Mesodermal cell (in vitro differentiated cells): ENCODE results near the gene ADAMTSL2.

Source experiments
- H3K27ac ChIP-seq: 2 replicates; pipeline ENCODE4 v1.7.0; 2013; ENCODE audit warnings: mild to moderate bottlenecking, low read depth, low read length, moderate library complexity; ENCODE audit not compliant: severe bottlenecking
- H3K36me3 ChIP-seq: 2 replicates; pipeline ENCODE4 v1.7.1; 2013; ENCODE audit warnings: mild to moderate bottlenecking, low read length, moderate library complexity; ENCODE audit not compliant: control insufficient read depth, insufficient read depth
- H3K4me1 ChIP-seq: one replicate; pipeline ENCODE4 v1.7.1; 2013; ENCODE audit warnings: mild to moderate bottlenecking, low read length; ENCODE audit not compliant: insufficient read depth, control insufficient read depth, poor library complexity, severe bottlenecking
- H3K4me3 ChIP-seq: 2 replicates; pipeline ENCODE4 v1.7.0; 2013; ENCODE audit warnings: low read length, control low read depth, mild to moderate bottlenecking; ENCODE audit not compliant: insufficient read depth, poor library complexity, severe bottlenecking; ENCODE audit errors: extremely low read depth
- H3K9me3 ChIP-seq: 2 replicates; pipeline ENCODE4 v1.7.1; 2013; ENCODE audit warnings: mild to moderate bottlenecking, low read length, moderate library complexity; ENCODE audit not compliant: control insufficient read depth
- WGBS, 2 experiments: methylation state at CpG; one replicate each; pipeline ENCODE4 v1.1.5; 2013; ENCODE audit warnings: missing lambda C conversion rate in 2 of 2; ENCODE audit not compliant: insufficient coverage in 2 of 2; 5-methylcytosine and 5-hydroxymethylcytosine counted together

The ADAMTSL2 gene

DNA sequence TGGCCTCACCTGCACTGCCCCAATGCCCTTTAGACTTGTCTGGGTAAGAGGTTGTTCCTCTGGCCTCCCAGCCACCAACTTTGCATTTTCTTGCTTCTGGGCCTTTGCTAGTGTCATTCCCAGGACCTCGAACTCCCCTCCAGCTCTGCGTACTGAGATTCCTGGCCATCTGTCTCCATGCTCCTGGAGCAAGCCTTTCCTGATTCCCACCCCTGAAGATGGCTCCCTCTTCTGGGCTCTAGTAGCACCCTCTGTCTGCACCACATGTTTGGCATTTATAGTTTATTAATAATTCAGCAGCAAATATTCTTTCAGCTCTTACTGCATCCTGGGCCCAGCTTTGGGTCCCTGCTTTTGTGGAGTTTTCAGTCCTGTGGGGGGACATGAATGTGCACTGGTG lies 59.8 kb downstream of the ADAMTSL2 start:
- WGBS, 2 experiments: 93 to 94% methylated on average over 2 of the region's 2 CpGs
- no peak overlapping the region for H3K4me3 ChIP-seq
- peaks cover 27% of the 10 kb centered on the region for H3K9me3 ChIP-seq
- H3K4me1 ChIP-seq: peaks cover 3% of the 10 kb centered on the region
- H3K27ac ChIP-seq: no peak overlapping the region
- H3K36me3 ChIP-seq: no peaks in the 10 kb centered on the region

DNA sequence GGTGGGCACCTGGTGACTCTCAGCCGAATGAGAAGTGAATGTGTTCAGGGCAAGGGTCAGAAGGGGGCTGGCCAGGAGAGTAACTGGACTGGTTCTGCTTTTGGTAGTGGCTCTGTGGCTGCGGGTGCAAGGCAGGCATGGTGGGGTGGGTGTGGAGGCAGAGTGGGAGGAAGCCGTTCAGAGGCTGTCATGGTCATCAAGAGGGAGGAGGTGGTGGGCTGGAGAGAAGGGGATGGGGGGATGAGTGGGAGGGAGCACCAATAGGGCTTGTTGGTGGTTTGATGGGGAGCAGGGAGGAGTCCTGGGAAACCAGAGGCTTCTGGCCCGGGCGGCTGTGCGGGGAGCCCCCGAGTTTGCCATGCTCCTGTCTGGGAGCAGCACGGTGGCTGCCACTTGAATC lies 61.4 kb downstream of the ADAMTSL2 start:
- Histone ChIP-seq H3K36me3 (no peaks in the 10 kb centered on the region), H3K4me3 (no peak overlapping the region), H3K9me3 (peaks cover 27% of the 10 kb centered on the region), H3K4me1 (peaks cover 3% of the 10 kb centered on the region), H3K27ac (no peak overlapping the region)
- WGBS, 2 experiments: 74 to 81% methylated on average over 6 to 8 of the region's 8 CpGs

DNA sequence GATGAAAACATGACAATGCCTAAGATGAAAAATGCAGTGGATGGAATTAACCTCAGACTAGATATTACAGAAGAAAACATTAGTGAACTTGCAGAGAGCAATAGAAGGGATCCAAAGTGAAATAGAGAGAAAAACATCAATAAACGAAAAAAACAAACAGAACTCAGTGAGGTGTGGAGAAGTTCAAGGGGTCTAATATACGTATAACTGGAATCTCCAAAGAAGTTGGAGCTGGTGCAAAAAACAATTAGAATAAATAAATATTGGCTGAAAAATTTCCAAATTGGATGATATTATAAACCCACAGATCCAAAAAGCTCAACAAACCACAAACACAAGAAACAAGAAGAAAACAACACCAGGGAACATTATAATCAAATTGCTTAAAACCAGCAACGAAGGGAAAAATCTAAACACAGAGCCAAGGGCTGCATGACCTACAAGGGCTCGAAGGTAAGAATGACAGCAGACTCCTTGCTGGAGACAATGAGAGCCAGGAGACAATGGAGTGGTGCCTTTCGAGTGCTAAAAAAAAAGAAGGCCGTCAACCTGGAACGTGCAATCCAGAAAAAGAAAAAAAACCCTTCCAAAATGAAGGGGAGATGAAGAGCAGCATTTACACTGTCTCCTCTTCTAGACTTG lies 62.9 kb downstream of the ADAMTSL2 start:
- Histone ChIP-seq H3K9me3 (peaks cover 27% of the 10 kb centered on the region), H3K36me3 (no peaks in the 10 kb centered on the region), H3K4me3 (no peak overlapping the region), H3K4me1 (no peaks in the 10 kb centered on the region), H3K27ac (no peak overlapping the region)
- WGBS, 2 experiments: 86 to 93% methylated on average over 3 to 6 of the region's 7 CpGs

DNA sequence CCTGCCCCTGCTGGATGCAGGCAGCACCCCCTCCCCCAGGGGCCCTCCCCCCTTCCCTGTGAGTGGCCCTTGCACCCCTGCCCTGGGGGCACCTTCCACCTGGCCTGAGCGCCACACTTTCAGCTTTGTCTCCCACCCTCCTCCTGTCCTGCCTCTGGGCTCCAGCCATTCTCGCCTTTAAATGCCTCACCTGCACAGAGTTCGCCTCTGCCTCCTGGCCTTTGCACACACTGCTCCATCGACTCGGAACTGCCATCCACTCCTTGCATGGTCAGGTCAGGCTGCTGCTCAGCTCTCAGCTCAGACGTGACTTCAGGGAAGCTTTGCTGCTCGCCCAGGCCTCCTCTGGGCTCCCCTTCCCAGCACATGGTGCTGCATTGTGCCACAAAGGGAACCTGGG lies 64.5 kb downstream of the ADAMTSL2 start:
- Histone ChIP-seq H3K4me3 (no peak overlapping the region), H3K4me1 (peaks cover 3% of the 10 kb centered on the region), H3K36me3 (no peaks in the 10 kb centered on the region), H3K9me3 (peaks cover 27% of the 10 kb centered on the region), H3K27ac (no peak overlapping the region)
- 91% methylated on average over 6 to 7 of the region's 7 CpGs for WGBS, 2 experiments

DNA sequence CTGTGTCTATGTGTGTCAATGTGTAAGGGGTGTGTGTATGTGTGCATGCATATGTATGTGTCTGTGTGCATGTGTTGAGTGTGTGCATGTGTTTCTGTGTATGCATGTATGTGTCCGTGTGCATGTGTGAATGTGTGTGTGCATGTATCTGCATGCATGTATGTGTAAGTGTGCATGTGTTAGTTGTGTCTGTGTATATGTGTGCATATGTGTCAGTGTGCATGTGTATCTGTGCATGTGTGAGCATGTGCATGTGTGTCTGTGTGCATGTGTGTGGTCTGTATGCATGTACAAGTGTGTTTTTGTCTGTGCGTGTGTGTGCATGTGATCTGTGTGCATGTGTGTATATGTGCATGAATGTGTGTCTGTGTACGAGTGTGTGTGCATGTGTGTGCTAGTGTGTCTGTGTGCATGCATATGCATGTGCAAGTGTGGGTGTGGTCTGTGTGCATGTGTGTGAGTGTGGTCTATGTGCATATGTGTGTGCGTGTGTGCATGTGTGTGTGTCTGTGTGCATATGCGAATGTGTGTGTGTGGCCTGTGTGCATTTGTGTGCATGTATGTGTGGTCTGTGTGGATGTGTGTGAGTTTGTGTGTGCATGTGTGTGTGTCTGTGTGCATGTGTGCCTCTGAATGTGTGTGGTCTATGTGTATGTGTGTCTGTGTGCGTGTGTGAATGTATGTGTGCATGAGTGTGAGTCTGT lies 65.1 kb downstream of the ADAMTSL2 start:
- 90 to 94% methylated on average over 6 of the region's 6 CpGs for WGBS, 2 experiments
- Histone ChIP-seq H3K4me3 (no peak overlapping the region), H3K36me3 (no peaks in the 10 kb centered on the region), H3K4me1 (peaks cover 7% of the 10 kb centered on the region), H3K9me3 (peaks cover 27% of the 10 kb centered on the region), H3K27ac (no peak overlapping the region)

DNA sequence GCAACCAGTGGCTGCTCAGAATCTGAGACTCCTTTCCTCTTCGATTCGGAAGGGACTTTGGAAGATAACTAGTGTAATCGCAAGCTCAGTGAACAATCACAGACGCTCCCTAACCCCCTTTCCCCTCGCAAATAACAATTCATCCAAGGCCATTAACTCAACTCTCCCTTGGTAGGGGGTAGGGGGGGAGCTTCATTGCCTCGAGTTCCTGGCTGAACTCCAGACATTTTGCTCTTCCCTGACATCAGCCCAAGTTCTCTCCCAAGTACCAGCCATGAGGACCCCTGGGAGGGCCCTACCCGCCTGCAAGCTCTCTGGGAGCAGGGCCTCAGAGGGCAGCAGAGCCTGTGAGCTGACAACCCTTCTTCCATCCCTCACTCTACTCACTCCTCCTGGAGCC lies 66.2 kb downstream of the ADAMTSL2 start:
- no peak overlapping the region for H3K4me3 ChIP-seq
- peaks cover 27% of the 10 kb centered on the region for H3K9me3 ChIP-seq
- H3K4me1 ChIP-seq: peaks cover 7% of the 10 kb centered on the region
- WGBS, 2 experiments: 88 to 100% methylated on average over 4 of the region's 7 CpGs
- no peak overlapping the region for H3K27ac ChIP-seq
- no peaks in the 10 kb centered on the region for H3K36me3 ChIP-seq

DNA sequence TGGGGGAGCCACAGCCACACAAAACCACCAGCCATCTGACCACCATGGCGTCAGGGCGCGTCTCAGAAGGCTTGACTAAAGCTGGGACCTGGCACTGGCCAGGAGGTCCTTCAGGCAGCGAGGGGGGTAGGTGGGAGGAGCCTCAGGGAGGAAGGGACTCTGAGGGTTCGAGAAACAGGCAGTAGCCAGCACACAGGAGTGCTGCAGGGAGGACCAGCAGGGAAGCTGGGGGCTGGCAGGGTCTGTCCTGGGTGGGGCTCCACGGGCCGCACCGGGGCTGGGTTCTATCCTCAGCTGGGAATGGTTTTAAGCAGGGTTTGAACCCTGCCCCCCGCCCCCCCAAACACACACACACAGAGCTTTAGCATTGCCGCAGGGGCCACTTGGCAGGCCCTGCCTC lies 67.2 kb downstream of the ADAMTSL2 start:
- Histone ChIP-seq H3K36me3 (no peaks in the 10 kb centered on the region), H3K4me3 (no peak overlapping the region), H3K9me3 (peaks cover 21% of the 10 kb centered on the region), H3K4me1 (peaks cover 7% of the 10 kb centered on the region), H3K27ac (no peak overlapping the region)
- 84 to 98% methylated on average over 3 to 8 of the region's 10 CpGs for WGBS, 2 experiments

DNA sequence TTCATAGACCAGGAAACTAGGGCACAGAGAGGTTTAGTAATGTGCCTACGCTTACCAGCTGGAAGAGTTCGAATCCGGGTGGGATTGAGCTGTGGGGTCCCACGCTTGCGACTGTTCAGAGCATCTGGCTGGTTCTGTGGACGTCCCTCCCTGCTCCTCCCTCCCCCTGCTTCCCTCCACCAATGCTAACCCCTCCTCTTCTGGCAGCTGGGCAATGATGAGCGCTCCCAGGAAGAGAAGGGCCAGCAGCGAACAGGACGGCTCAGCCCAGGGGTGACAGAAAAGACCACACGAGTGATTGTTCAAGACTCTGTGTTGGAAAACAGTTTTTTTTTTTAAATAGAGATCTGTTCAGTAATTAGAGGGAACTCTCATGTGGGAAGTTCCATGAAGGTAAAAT lies 67.8 kb downstream of the ADAMTSL2 start:
- Histone ChIP-seq H3K4me3 (no peak overlapping the region), H3K27ac (no peak overlapping the region), H3K36me3 (no peaks in the 10 kb centered on the region), H3K4me1 (peaks cover 7% of the 10 kb centered on the region), H3K9me3 (peaks cover 16% of the 10 kb centered on the region)
- 80 to 84% methylated on average over 6 to 10 of the region's 10 CpGs for WGBS, 2 experiments

DNA sequence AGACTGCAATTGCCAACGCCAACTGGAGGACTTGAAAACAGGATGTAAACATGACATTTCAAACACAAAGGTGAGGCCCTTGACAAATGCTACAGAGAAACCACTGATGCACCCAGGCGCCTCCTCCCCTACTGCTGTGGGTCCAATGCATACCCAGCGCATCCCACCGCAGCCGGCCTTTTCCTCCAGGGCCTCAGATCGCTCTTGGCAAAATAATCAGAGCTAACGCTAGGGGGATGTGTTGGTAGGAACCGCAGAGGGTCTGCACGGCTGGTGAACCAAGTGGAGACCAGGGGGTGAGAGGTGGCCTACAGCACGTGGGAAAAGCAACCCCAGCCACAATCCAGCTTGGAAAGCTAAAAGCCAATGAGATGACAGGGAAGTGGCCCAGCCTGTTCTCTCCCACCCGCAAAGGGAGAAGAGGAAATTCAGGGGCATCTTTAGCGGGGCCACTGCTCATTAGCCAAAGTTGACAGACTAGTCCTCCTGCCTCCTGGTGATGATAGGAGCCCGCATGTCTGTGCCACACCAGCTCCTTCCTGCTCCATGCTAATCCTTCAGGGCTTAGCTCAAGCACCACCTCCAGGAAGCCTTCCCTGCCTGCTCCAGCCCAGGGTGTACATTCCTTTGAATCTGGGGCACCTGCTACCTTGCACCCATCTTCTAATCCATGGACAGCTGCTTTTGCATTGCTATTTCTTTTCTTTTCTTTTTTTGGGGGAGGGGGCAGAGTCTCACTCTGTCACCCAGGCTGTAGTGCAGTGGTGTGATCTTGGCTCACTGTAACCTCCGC lies 68.8 kb downstream of the ADAMTSL2 start:
- no peak overlapping the region for H3K27ac ChIP-seq
- peaks cover 6% of the 10 kb centered on the region for H3K9me3 ChIP-seq
- WGBS, 2 experiments: 78 to 79% methylated on average over 10 of the region's 14 CpGs
- H3K4me3 ChIP-seq: no peak overlapping the region
- peaks cover 7% of the 10 kb centered on the region for H3K4me1 ChIP-seq
- H3K36me3 ChIP-seq: no peaks in the 10 kb centered on the region

DNA sequence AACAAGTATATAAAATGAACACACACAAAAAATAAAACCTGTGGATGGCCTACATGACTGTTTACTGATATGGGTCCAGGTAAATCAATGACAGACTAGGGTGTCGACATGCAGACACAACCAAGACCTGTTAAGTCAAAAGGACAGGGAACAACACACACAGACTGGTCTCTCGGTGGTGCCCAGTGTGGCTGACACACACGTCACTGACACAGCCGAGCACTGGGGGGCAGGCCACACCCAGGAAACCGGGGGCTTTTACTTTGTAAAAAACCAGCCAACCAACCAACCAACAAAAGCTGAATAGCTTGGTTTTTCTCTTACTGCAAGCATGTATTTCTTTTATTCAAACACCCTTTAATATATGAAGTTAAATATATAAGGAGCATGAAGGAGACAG lies 69.7 kb downstream of the ADAMTSL2 start:
- H3K9me3 ChIP-seq: no peaks in the 10 kb centered on the region
- H3K27ac ChIP-seq: no peak overlapping the region
- 77 to 87% methylated on average over 3 to 4 of the region's 5 CpGs for WGBS, 2 experiments

More for the DNA sequence above, 69.7 kb downstream of the ADAMTSL2 start:
- no peak overlapping the region for H3K4me3 ChIP-seq
- H3K36me3 ChIP-seq: no peaks in the 10 kb centered on the region
- peaks cover 9% of the 10 kb centered on the region for H3K4me1 ChIP-seq
